Endothelial cell of umbilical vein (primary cell): ENCODE data around the gene RTKN2. TPM values are rescaled to one million over a fixed set of nuclear protein-coding genes. Genes with fewer than 3 reads are reported as not detected.

Source experiments
- BruUV-seq: library from RNA; stranded (reverse); fragments of 400-500 nt; replicated peaks from 2 replicates; lab custom pipeline; 2021; lab: Mats Ljungman, UMichigan
- CTCF ChIA-PET: fragments of 300-600, 350-600 bp; sonication (Branson Sonifier 250); formaldehyde crosslinking; loops from one replicate; lab custom pipeline; 2021; ENCODE audit warnings: antibody characterized with exemption, inconsistent platforms; lab: Charles Lee
- POLR2A ChIA-PET: fragments of 300-600, 350-600 bp; sonication (Branson Sonifier 250); formaldehyde crosslinking; loops from one replicate; lab custom pipeline; 2021; ENCODE audit warnings: antibody characterized with exemption, inconsistent platforms; lab: Charles Lee
- DNase-seq: peaks from one replicate; pipeline ENCODE4 v3.0.0-alpha.2; 2011; ENCODE audit warnings: low read depth, low spot score
- FAIRE-seq: peaks from 2 replicates; lab custom pipeline; 2011; peaks lifted over from hg19 to GRCh38; lab: Jason Lieb, UNC
- H2AFZ ChIP-seq: 2 replicates; pipeline ENCODE4 v1.6.0; 2012; ENCODE audit warnings: low read depth, low read length, control low read depth, inconsistent platforms
- H3K27ac ChIP-seq: 2 replicates; pipeline ENCODE4 v1.5.1; 2011; ENCODE audit warnings: low read depth, mild to moderate bottlenecking, control low read depth, low read length, moderate library complexity; ENCODE audit not compliant: insufficient read depth
- H3K27me3 ChIP-seq, 2 experiments: 2 replicates each; pipeline versions ENCODE4 v1.6.0 to v1.6.1; 2011; ENCODE audit warnings: low read length in 2 of 2, mixed read lengths in 1 of 2; ENCODE audit not compliant: control insufficient read depth in 2 of 2, insufficient read depth in 2 of 2
- H3K36me3 ChIP-seq, 2 experiments: 2 replicates in 1 of 2; 3 replicates in 1 of 2; pipeline ENCODE4 v1.5.1; 2011; ENCODE audit warnings: low read length in 2 of 2, mild to moderate bottlenecking in 1 of 2, moderate library complexity in 1 of 2; ENCODE audit not compliant: control insufficient read depth in 2 of 2, insufficient read depth in 2 of 2; ENCODE audit errors: extremely low read depth in 1 of 2
- H3K4me1 ChIP-seq: 3 replicates; pipeline ENCODE4 v1.5.1; 2011; ENCODE audit warnings: mild to moderate bottlenecking, low read length; ENCODE audit not compliant: control insufficient read depth, insufficient read depth; ENCODE audit errors: extremely low read depth
- H3K4me2 ChIP-seq: 2 replicates; pipeline ENCODE4 v1.6.1; 2011; ENCODE audit warnings: low read length, control low read depth, mixed read lengths; ENCODE audit not compliant: insufficient read depth
- H3K4me3 ChIP-seq, 3 experiments: fragments of 200-600 bp in 1 of 3; sonication (generic), shearing (Covaris generic) in 1 of 3; replicated peaks in 1 of 3; 2 replicates each; pipeline ENCODE4 v1.5.1; 2011 to 2016; ENCODE audit warnings: control low read depth in 3 of 3, low read length in 3 of 3, mild to moderate bottlenecking in 2 of 3, inconsistent platforms in 1 of 3, low read depth in 1 of 3, moderate library complexity in 1 of 3; ENCODE audit not compliant: insufficient read depth in 1 of 3
- H3K79me2 ChIP-seq: 2 replicates; pipeline ENCODE4 v1.6.0; 2012; ENCODE audit warnings: low read length, inconsistent platforms; ENCODE audit not compliant: control insufficient read depth, insufficient read depth
- H3K9ac ChIP-seq: replicated peaks from 2 replicates; pipeline ENCODE3; 2011; ENCODE audit warnings: low read length, control low read depth; ENCODE audit not compliant: insufficient read depth; ENCODE audit errors: extremely low read depth
- H3K9me1 ChIP-seq: replicated peaks from 3 replicates; pipeline ENCODE4 v1.6.0; 2011; ENCODE audit warnings: mild to moderate bottlenecking, low read length; ENCODE audit not compliant: control insufficient read depth, insufficient read depth; ENCODE audit errors: extremely low read depth
- H3K9me3 ChIP-seq: replicated peaks from 2 replicates; pipeline ENCODE4 v1.5.1; 2012; ENCODE audit warnings: low read length, inconsistent platforms; ENCODE audit not compliant: control insufficient read depth, insufficient read depth
- H4K20me1 ChIP-seq: replicated peaks from 2 replicates; pipeline ENCODE3; 2011; ENCODE audit warnings: mild to moderate bottlenecking, low read length; ENCODE audit not compliant: control insufficient read depth, insufficient read depth; ENCODE audit errors: extremely low read depth
- CTCF ChIP-seq, 2 donors: IDR thresholded peaks; 1 replicate in 1 of 2; 2 replicates in 1 of 2; pipeline ENCODE4 v1.5.1; 2011; ENCODE audit warnings: low read length in 2 of 2, mild to moderate bottlenecking in 2 of 2, moderate library complexity in 2 of 2, control low read depth in 1 of 2, inconsistent platforms in 1 of 2, low read depth in 1 of 2; ENCODE audit not compliant: insufficient read depth in 1 of 2; ENCODE audit errors: extremely low read depth in 1 of 2
- EZH2 ChIP-seq: IDR thresholded peaks from 2 replicates; pipeline ENCODE4 v1.6.1; 2012; ENCODE audit warnings: borderline replicate concordance, low read depth, mild to moderate bottlenecking, moderate library complexity, low read length, inconsistent platforms; ENCODE audit not compliant: severe bottlenecking
- FOS ChIP-seq: IDR thresholded peaks from 2 replicates; pipeline ENCODE4 v1.6.1; 2011; ENCODE audit warnings: mild to moderate bottlenecking, low read length, moderate library complexity, borderline replicate concordance; ENCODE audit not compliant: insufficient read depth
- GATA2 ChIP-seq: IDR thresholded peaks from 2 replicates; pipeline ENCODE4 v1.7.0; 2011; ENCODE audit warnings: low read depth, mild to moderate bottlenecking, moderate library complexity, mixed read lengths, low read length; ENCODE audit not compliant: insufficient read length, insufficient read depth
- JUN ChIP-seq: IDR thresholded peaks from 2 replicates; pipeline ENCODE4 v1.6.1; 2011; ENCODE audit warnings: borderline replicate concordance, low read depth; ENCODE audit not compliant: insufficient read length, insufficient read depth
- MAX ChIP-seq: IDR thresholded peaks from 2 replicates; pipeline ENCODE4 v1.6.1; 2011; ENCODE audit not compliant: insufficient read depth, insufficient read length
- MYC ChIP-seq: IDR thresholded peaks from one replicate; pipeline ENCODE4 v1.6.1; 2011; ENCODE audit warnings: mild to moderate bottlenecking, low read depth, low read length
- POLR2A ChIP-seq: IDR thresholded peaks from 2 replicates; pipeline ENCODE4 v1.6.1; 2012; ENCODE audit warnings: low read depth, mild to moderate bottlenecking, control low read depth, low read length
- POLR2AphosphoS5 ChIP-seq: IDR thresholded peaks from 2 replicates; pipeline ENCODE4 v1.6.1; 2012; ENCODE audit warnings: low read depth, mild to moderate bottlenecking, control low read depth, low read length, moderate library complexity; ENCODE audit not compliant: insufficient read depth
- dilution Hi-C: fragments of 300-500 bp; cut with MboI; formaldehyde crosslinking; loops from one replicate; pipeline ENCODE4 v1.15.0; 2019; ENCODE audit warnings: low sequenced_read_pairs; ENCODE audit not compliant: extremely low pct_ligation_motif_present
- intact Hi-C: fragments of 100-400 bp; cut with micrococcal nuclease; formaldehyde crosslinking; loops from one replicate; pipeline ENCODE4 v1.10.0; 2022
- polyA plus RNA-seq, 4 experiments: library from polyadenylated mRNA; depleted of rRNA in 3 of 4; stranded (reverse) in 3 of 4; unstranded in 1 of 4; fragments of >200 nt; gene quantifications; 2 replicates each; pipeline versions ENCODE4 v1.2.1 to v1.2.3, GENCODE V29; 2011 to 2012; ENCODE audit warnings: missing spikeins in 1 of 4
- total RNA-seq: library from RNA; stranded (reverse); gene quantifications from 2 replicates; pipeline ENCODE4 v1.2.3, GENCODE V29; 2021

Gene RTKN2
- total and polyA plus RNA-seq, 2 donors (not counting 3 experiments of a cell fraction or from before 2014, with no cell fraction given) = 0.65 to 4.8 TPM

GRCh38 chr10:62189131-62189530, 79.5 kb downstream of the RTKN2 start:
- Histone ChIP-seq H3K27me3 (no peaks in the 10 kb centered on the region), H3K9ac (no peak overlapping the region), H4K20me1 (no peaks in the 10 kb centered on the region), H3K9me3 (no peaks in the 10 kb centered on the region), H2AFZ (no peak overlapping the region), H3K4me3 (no peak overlapping the region), H3K9me1 (peaks cover 2% of the 10 kb centered on the region), H3K27ac (no peak overlapping the region), H3K79me2 (no peaks in the 10 kb centered on the region), H3K4me2 (no peak overlapping the region), H3K36me3 (no peaks in the 10 kb centered on the region), H3K4me1 (no peaks in the 10 kb centered on the region)
- dilution Hi-C loops = no loop called here
- no peak for DNase-seq
- TF ChIP-seq MAX (no peak), POLR2A (no peak), EZH2 (no peak), FOS (no peak), CTCF (IDR thresholded peaks at IDR 0.05; ENCODE audit: extremely low read depth in 1 of 2, insufficient read depth in 1 of 2, low read depth in 1 of 2, low read length in 2 of 2) (no peak), POLR2AphosphoS5 (no peak), GATA2 (no peak), MYC (no peak), JUN (no peak)
- no TSS peak for BruUV-seq
- no peak for FAIRE-seq
- ChIA-PET POLR2A (no interaction called here), CTCF (no interaction called here)
- intact Hi-C loops = no loop called here
